HG03575 (cell line): ENCODE data around the gene CYBRD1.

Source experiments
- ATAC-seq: cut with Tn5 transposase; IDR thresholded peaks from one replicate; pipeline ENCODE4 v1.9.1; 2021; ENCODE audit not compliant: unreplicated experiment, insufficient number of reproducible peaks, low FRiP score; ENCODE audit errors: extremely low read depth

The CYBRD1 gene

GRCh38 chr2:171547256-171547655 is 25.0 kb downstream of the CYBRD1 start:
- ATAC-seq = no peak

GRCh38 chr2:171547720-171548119 is 25.4 kb downstream of the CYBRD1 start:
- no peak for ATAC-seq

DNA sequence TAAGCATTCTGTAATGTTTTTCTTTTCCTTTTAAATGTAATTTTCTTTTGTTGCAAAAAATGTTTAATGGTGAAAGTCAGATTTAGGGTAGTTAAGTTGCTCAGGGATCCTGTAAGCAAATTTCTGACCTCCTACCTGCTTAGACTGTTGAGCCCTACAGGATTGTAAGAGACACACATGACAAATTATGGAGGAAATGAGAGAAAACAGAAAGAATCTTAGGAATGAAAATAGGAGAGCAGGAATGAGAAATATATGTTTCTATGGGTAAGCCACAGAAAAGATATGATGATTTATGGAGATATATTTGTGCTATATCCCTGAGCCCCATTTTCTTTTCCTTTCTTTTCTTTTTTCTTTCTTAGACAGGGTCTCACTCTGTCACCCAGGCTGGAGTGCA is 28.3 kb downstream of the CYBRD1 start:
- no peak for ATAC-seq

DNA sequence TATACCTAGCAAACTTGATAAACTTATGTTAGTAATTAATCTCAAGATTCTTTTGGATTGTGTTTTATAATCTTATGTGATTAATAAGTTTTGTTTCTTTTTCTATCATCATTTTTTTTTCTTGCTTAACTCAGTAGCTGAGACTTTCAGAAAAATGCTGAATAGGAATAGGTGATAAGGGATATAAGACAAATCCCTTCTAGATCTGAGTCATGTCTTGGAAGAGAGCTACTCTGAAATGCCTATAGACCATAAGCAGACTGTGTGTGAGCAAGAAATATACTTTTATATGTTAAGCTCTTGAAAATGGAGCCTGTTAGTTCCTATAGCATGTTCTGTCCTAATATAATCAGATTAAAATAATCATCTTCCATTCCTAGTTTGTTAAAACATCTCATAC is 29.6 kb downstream of the CYBRD1 start:
- no peak for ATAC-seq

- no peak for ATAC-seq
Measured at GRCh38 chr2:171553236-171553635, 31.0 kb downstream of the CYBRD1 start.

GRCh38 chr2:171553858-171554257 is 31.6 kb downstream of the CYBRD1 start:
- ATAC-seq = no peak

GRCh38 chr2:171554991-171555615 is 32.8 kb downstream of the CYBRD1 start:
- ATAC-seq = no peak

GRCh38 chr2:171557363-171557762 is 35.1 kb downstream of the CYBRD1 start:
- no peak for ATAC-seq

DNA sequence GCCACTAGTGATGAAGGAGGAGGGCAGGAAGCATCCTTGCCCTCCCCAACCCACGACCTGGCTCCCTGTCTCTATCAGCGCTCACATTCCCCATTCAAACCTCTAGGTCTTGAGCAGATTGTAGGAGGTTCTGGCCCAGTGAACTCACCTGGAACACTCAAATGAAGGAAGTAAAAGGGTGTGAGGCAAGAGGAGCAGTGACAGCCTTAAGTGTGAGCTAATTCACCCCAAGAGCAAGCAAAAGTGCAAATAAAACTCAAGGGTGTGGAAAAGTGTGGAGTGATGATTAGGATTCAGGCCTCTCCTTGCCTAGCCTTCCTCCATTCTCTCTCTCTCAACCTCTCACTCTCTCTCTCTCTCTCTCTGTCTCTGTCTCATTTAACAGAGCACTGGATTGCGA is 41.0 kb downstream of the CYBRD1 start:
- no peak for ATAC-seq

DNA sequence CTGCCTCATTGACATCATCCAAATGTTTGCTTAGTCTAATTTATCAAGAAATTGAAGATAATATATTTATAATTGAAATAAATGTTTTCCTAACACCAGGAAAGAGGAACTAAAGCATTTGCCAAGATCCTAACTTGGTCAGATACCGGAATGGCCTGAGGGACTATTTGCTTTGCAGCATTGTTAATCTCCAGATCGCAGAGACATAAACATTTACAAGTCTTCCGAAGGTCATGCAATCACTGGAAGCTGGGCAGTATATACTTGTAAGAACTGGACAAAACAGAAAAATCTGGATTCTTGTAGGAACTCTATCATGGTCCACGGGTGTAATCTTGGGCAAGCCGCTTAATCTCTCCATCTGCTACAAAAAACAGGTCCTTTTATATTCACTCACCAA is 42.2 kb downstream of the CYBRD1 start:
- ATAC-seq = no peak

GRCh38 chr2:171566057-171566456 is 43.8 kb downstream of the CYBRD1 start:
- no peak for ATAC-seq

GRCh38 chr2:171566753-171567152 is 44.5 kb downstream of the CYBRD1 start:
- ATAC-seq = no peak

DNA sequence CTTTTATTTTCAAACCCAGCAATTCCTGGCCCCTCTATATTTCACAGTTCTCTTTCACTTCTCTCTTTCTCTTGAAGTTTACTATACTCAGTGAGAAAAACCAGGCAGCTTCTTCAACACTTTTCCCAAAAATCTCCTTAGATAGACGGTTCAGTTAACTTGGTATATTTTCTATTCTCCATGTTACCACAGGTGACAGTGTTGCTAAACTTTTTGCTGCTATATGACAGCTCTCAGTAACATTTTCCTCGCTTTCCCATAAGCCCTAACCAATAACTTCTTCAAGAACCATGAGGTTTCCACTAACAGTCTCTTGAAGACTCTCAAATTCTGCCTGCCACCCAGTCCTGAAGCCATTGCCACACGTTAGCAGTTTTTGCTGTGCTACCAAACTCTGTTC is 45.8 kb downstream of the CYBRD1 start:
- ATAC-seq = no peak

DNA sequence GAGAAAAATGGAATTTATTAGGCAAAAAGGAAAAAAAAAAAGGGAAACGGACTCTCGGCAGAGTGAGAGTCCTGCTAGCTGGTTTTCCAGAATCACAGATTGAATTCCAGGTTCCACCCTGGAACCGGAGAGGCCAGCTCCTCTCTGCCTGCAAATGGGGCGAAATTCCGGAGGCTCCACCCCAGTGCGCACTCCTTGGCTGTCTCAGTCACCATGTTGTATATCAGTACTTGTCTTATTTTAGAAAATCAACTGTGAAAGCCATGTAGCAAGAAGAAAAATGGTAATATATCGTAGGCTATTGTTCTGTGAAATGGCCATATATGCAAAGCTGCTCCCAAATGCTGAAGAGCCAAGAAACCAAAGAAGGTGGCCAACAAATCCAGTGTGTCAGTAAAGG is 49.4 kb downstream of the CYBRD1 start:
- no peak for ATAC-seq

- no peak for ATAC-seq
Measured at GRCh38 chr2:171574149-171574795, 52.0 kb downstream of the CYBRD1 start.

DNA sequence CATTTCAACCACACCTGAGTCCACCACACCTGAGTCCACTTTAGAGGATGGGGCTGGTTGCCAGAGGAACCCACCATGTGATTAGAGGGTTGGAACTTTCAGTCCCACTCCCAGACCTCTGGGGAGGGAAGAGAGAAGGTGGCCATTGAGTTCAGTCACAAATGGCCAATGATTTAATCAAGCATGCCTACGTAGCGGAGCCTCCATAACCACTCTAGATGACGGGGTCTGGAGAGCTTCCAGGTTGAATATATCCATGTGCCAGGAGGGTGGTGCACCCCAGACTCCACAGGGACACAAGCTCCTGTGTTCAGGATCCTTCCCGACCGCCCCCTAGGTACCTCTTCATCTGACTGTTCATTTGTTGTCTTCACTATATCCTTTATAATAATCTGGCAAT is 53.3 kb downstream of the CYBRD1 start:
- ATAC-seq = no peak

- no peak for ATAC-seq
Measured at GRCh38 chr2:171578127-171578803, 56.0 kb downstream of the CYBRD1 start.

- no peak for ATAC-seq
Measured at GRCh38 chr2:171579481-171579880, 57.2 kb downstream of the CYBRD1 start.

DNA sequence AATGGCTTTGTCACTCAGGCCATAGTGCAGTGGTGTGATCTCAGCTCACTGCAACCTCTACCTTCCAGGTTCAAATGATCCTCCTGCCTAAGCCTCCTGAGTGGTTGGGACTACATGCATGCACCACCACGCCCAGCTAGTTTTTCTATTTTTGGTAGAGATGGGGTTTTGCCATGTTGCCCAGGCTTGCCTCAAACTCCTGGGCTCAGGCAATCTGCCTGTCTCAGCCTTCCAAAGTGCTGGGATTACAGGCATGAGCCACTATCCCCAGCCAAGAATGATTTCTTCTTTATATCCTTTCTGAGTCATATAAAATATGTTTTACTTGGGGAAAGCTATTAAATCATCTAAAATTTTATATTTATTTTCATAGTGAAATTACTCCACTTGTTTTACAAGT is 61.3 kb downstream of the CYBRD1 start:
- ATAC-seq = no peak

- no peak for ATAC-seq
Measured at GRCh38 chr2:171584001-171584400, 61.7 kb downstream of the CYBRD1 start.
